A549 treated with dexamethasone at 1 μM for 4 hours (cell line): ENCODE measurements around the gene OGA. TPM values are rescaled to one million over a fixed set of nuclear protein-coding genes. Genes with fewer than 3 reads are reported as not detected.

ENCODE experiments used
- total RNA-seq: library from RNA; stranded (reverse); fragments of 200-300 nt; extraction: Qiagen RNA extraction; gene quantifications from 5 replicates; pipeline ENCODE4 v1.2.3, GENCODE V29; 2022

Gene OGA
- 67.0 to 82.8 TPM (median 71.7 TPM) in 5 replicates for total RNA-seq

DNA sequence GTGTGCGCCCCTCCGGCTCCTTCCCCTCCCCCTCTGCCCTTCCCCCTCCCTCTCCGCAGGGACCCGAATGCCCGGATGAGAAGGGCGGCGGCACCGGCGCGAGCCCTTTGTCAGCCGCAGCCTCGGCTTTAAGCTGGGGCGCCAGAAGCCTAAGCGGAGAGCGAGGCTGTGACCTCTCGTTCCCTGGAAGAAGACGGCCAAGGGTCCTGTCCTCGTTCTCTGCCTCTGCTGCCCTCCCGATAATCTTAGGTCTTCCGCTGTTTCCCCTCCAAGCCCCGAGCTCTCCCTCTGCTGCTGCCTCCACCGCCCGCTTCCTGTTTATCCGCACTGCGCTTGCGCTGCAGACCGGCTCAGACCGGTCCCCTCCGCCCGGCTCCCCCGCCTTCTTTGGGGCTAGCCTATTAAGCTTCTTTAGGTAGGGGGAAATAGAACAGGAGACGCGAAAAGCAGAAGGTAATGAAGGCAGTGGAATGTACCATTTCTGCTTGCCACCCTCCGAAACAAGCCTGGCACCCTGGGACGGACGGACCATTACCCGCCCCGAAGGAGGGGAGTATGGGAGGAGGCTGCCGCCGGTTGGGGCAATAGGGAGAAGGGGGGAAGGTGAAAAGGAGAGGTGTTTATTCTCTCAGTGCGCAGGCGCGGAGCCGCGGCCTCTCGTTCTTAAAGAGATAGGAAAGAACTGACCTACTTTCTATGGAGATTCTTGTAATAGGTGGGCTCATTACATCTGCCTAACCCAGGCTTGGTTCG is at the start of gene OGA:
TSS of gene OGA (minus strand) at position 326 of the 753 bp plus-strand sequence. CDS start 422 bp downstream, outside the sequence.

DNA sequence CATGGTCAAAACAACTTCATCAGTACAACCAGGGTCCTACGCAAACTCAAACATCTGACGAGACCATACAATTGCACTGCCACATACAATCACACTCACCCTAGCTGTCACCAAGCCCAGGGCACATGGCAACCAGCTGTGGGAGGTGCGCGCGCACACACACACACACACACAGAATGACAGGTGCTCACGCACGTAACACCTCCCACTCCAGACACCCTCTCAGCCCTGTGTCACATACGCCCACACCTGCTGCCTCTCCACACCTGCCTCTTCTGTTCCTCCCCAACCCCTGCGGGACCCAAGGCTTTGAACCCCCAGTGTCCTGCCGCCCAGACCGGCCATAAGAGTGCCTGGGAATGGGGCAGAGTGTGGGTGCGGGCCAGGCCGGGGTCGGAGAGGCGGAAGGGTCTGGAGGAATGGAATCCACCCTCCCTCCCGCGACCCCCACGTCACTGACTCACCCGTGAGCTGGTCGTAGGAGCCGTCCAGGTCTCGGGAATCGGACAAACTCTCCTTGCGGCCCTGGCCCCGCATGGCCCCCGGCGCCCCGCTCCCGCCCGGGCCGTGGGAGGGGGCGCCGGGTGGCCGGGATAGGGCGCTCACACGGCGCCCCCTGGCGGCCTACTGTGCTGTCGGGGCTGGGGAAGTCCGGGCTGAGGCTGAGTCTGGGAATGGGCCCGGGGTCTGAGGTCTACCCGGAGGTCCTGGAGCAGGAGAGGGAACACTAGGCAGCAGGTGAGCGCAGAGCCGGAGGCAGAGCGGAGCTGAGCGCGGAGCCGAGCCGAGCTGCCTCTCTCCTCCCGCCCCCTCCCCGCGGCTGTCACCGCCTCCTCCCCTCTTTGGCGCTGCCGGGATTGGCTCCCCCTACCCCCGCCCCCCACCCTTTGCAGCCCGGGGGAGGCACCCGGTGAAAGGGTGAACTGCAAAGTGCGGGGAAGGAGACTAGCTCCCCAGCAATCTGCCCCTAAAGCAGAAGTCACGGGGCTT is 25.1 kb upstream of the OGA start, which contains the start of gene KCNIP2:
TSS of gene KCNIP2 (minus strand) at position 769 of the 990 bp plus-strand sequence. CDS start at position 537, 232 bp downstream.

DNA sequence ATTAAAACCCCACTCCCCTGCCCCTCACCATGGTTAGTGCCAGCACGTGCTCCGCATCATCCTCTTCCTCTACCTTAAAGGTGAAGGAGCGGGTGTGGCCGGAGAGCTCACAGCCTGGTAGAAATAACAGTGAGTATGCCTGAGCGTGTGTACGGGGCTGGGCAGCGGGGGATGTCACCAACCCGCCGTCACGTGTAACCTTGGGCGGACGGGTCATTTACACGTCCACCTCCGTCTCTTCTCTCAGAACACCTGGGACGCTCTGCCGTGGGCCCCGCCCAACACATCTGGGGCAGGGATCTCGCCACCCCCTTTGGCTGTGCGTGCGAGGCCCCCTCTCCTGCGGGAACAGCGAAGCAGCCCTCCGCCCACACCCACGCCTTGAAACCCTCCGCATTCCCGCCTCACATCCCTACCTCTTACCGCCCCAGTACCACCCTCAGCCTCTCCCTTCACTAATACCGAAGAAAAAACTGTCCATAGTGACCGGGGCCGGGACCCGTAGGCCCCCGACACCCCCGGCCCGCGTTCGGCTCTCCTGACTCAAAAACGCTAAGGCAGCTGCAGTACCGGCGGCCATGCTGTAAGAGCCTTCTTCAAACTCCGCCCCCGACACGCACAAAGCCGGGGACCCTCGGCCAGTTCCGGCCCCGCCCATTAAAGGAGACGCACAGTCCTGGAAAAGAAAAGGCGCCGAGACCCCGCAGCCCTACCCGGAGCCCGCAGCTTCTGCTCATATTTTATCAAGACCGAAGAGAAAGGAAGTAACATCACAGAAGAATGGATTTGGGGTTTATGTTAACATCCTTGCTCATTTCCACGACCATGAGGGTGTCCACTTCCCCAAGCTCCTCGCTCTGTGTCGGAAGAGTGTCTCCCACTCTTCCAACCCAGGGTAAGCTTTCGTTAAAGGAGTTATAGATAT is 35.2 kb downstream of the OGA start, which contains the start of gene NPM3:
TSS of gene NPM3 (minus strand) at position 636 of the 925 bp plus-strand sequence. CDS start at position 580, 56 bp downstream.

DNA sequence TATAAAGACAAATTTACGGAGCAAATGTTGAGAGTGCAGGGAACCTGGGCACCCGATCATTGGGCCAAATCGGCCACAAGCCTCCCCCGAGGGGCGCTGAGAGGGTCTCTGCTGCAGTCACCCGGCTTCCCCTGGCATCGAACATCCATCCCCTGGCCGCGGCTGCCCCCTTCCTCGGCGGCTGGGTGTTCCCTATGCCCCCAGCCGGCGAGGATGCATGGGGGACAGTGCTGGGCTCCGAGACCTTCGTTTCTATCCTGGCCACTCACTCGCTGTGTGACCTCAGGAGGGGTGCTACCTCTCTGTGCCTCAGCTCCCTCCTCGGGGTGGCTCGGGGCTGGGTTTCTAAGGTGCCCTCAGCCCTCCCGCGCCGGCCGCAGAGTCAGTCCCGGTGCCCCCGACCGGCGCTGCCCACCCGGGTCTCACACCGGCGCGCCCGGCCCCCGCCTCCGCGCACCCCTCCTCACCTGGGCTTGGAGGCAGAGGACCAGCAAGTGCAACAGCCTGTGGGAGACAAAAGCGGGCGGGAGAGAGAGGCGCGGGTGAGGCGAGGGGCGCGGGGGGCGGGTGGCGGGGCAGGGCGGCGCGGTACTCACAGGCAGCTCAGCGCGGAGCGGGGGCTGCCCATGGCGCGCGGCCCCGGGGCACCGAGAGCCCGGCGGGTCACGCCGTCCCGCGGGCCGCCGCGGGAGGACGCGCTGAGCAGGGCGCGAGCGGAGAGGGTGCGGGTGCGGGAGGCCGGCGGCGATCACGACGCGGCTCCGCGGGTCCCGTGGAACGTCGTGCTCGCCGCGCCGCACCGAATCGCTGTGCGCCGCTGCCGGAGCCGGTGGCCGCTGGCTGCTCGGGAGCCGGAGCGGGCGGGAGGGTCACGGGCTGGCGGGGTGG is 42.7 kb downstream of the OGA start, which contains the start of gene FGF8:
TSS of gene FGF8 (minus strand) at position 842 of the 888 bp plus-strand sequence. CDS start at position 628, 214 bp downstream.

Other genes with a start within 250 kb of the OGA start
- gene POLL, start 230.2 kb downstream of the OGA start, total RNA-seq = 12.8 to 16.8 TPM (median 13.7 TPM) in 5 replicates
- 28.7 to 42.2 TPM (median 29.9 TPM) in 5 replicates for gene DPCD, start 230.1 kb downstream of the OGA start, total RNA-seq
- gene FBXW4, start 123.3 kb downstream of the OGA start, total RNA-seq = 22.9 to 29.3 TPM (median 24.4 TPM) in 5 replicates
- not detected in 5 replicates for gene FGF8, start 42.3 kb downstream of the OGA start, total RNA-seq
- gene NPM3, start 35.0 kb downstream of the OGA start, total RNA-seq = 98.7 to 118 TPM (median 105 TPM) in 5 replicates
- 0.54 to 0.87 TPM (median 0.70 TPM) in 5 replicates for gene KCNIP2, start 25.4 kb upstream of the OGA start, total RNA-seq
- 9.7 to 11.5 TPM (median 11.0 TPM) in 5 replicates for gene ARMH3, start 237.7 kb upstream of the OGA start, total RNA-seq
- 26.7 to 37.1 TPM (median 32.9 TPM) in 5 replicates for gene HPS6, start 246.9 kb upstream of the OGA start, total RNA-seq